Measurements from ENCODE around the gene DCXR. TPM values are rescaled to one million over a fixed set of nuclear protein-coding genes. Genes with fewer than 3 reads are reported as not detected.

DCXR gene
- polyA plus RNA-seq, 1 experiment, result 66.0 TPM

DNA sequence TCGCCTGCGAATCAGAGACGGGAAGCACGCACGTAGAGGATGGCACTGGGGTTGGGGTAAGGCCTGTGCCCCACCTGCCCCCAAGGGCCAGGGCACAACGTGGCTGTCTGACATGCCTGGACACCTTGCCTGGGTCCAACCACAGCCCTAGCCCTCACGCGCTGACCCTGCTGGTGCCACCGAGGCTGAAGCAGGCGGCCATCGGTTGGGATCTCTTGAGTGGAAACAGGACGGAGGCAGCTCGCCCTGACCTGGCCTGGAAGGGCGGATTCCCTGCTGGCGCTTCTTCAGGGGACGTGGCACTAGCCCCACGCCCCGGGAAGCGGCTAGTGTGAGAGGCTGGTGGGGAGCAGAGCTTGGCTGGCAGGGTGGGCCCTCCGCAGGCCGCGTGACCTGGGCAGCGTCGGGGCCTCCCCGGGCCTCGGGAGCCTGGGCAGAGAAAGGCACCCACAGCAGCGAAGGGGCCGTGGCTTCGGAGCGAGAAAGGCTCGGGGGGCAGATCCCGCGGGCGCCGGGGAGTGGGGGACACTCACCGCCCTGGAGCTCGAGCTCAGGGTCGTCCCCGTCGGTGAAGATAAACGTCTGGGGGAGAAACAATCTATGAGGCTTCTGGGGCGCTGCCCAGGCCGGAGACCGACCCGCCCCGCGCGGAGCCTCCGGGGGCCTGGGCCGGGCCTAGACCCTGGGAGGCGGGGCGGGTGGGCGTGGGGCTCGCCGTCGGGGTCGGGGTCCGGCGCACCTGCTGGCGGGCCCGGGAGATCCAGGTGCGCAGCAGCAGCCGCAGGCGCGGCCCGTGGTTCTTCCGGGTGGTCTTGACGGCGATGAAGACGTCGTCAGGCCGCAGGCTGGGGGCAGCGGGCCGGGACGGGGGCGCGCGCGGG lies 13.5 kb upstream of the DCXR start:
- ChIA-PET POLR2A (interaction anchor here (0.6 kb wide), 1 partner anchor 105 kb away, joined by 8 read pairs; no protein-coding TSS in a partner anchor), CTCF (interaction anchor here (1.5 to 2.9 kb wide), 4 partner anchors 14 to 91 kb away, joined by 7 to 23 read pairs (median 8); partner anchors contain the start of genes CENPX, DCXR, LRRC45 and RAC3)
- DNase-seq (ENCODE audit: low read depth), result no peak
- TF ChIP-seq, protein P1, sequence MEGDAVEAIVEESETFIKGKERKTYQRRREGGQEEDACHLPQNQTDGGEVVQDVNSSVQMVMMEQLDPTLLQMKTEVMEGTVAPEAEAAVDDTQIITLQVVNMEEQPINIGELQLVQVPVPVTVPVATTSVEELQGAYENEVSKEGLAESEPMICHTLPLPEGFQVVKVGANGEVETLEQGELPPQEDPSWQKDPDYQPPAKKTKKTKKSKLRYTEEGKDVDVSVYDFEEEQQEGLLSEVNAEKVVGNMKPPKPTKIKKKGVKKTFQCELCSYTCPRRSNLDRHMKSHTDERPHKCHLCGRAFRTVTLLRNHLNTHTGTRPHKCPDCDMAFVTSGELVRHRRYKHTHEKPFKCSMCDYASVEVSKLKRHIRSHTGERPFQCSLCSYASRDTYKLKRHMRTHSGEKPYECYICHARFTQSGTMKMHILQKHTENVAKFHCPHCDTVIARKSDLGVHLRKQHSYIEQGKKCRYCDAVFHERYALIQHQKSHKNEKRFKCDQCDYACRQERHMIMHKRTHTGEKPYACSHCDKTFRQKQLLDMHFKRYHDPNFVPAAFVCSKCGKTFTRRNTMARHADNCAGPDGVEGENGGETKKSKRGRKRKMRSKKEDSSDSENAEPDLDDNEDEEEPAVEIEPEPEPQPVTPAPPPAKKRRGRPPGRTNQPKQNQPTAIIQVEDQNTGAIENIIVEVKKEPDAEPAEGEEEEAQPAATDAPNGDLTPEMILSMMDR (IDR thresholded peaks at IDR 0.05; ENCODE audit: insufficient read depth, low read depth, low read length), result no peak
- Histone ChIP-seq H3K36me3 (ENCODE audit: control insufficient read depth, insufficient read depth, low read length) (peaks cover 41% of the 10 kb centered on the region), H3K27me3 (ENCODE audit: control insufficient read depth, insufficient read depth, low read length) (no peaks in the 10 kb centered on the region), H3K4me3 (ENCODE audit: low read depth, low read length) (peak overlapping the region; percentile 87)

DNA sequence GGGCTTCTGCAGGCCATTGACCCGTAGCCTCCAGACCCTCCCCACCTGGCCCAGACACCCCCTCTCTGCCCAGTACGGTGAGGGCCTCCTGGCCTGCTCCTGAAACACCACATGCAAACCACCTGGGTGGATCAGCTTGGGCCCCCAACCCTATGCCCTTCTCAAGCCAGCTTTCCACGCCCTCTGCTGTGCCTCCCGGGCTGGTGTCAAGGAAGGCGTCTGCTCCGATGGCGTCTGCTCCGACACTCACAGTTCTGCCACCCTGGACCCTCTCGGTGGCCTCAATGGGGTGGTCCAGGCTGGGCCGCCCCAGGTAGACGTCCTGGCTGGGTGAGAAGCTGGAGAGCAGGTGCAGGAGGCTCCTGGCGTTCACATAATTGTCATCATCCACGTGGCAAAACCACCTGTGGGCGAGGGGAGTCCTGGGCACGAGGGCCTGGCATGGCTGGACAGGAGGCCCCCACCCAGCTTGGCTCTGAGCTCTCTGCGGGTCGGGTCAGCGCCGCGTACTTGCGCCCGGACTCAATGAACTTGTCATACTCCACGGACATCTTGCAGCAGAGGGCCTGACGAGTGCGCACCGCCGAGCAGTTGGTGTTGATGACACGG lies 12.8 kb upstream of the DCXR start:
- TF ChIP-seq, protein P1 (IDR thresholded peaks at IDR 0.05; ENCODE audit: insufficient read depth, low read depth, low read length), result no peak
- peaks cover 35% of the 10 kb centered on the region for H3K36me3 ChIP-seq (ENCODE audit: control insufficient read depth, insufficient read depth, low read length)
- peak overlapping the region; percentile 87 for H3K4me3 ChIP-seq (ENCODE audit: low read depth, low read length)
- ChIA-PET CTCF (interaction anchor here (1.5 to 2.9 kb wide), 4 partner anchors 13 to 90 kb away, joined by 7 to 23 read pairs (median 8); partner anchors contain the start of genes CENPX, DCXR, LRRC45 and RAC3), POLR2A (no interaction called here)
- no peak for DNase-seq (ENCODE audit: low read depth)
- H3K27me3 ChIP-seq (ENCODE audit: control insufficient read depth, insufficient read depth, low read length), result no peaks in the 10 kb centered on the region

DNA sequence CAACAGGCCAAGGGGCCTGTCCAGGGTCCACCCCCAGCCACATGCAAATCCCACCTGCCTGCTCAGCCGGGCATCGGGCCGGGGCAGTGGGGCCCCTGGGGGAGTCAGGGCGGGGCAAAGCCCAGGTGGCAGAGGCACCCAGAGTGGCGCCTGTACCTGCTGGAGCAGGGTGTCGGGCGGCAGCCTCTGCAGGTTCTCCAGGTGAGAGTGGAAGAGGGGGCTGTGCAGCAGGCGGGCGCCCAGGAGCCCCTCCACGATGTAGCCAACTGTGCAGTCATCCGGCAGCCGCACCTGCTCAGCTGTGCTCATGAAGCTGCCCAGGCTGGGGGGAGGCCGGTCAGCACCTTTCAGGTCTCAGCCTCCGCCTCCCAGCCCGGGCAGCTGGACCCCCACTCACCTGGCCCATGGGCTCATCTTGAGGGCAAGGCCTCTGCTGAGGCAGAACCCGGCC lies 12.0 kb upstream of the DCXR start:
- POLR2A ChIA-PET, result no interaction called here
- Histone ChIP-seq H3K4me3 (ENCODE audit: low read depth, low read length) (no peak overlapping the region), H3K36me3 (ENCODE audit: control insufficient read depth, insufficient read depth, low read length) (peaks cover 29% of the 10 kb centered on the region), H3K27me3 (ENCODE audit: control insufficient read depth, insufficient read depth, low read length) (no peaks in the 10 kb centered on the region)
- CTCF ChIA-PET, result interaction anchor here (1.6 to 2.9 kb wide), 2 partner anchors 12 to 27 kb away, joined by 7 to 23 read pairs; partner anchors contain the start of genes CENPX, DCXR and LRRC45
- TF ChIP-seq, protein P1 (IDR thresholded peaks at IDR 0.05; ENCODE audit: insufficient read depth, low read depth, low read length), result no peak
- DNase-seq (ENCODE audit: low read depth), result no peak

DNA sequence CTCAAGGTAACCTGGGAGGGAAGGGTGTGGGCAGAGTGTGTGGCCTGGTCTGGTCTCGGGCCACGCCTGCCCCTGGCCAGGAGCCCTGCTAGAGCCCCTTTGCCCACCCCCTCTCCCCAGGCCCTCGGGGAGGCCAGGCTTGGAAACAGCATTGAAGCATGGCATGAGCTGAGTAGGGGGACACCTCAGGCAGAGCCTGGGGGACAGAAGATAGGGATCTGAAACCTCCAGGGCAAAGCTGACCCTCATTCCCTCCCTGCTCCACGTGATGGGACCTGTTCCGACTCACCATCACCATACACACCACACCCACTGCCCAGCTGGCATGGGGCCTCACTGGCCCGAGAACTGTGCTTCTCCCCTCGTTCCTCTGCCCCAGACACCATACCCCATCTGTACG lies 11.6 kb upstream of the DCXR start:
- Histone ChIP-seq H3K27me3 (ENCODE audit: control insufficient read depth, insufficient read depth, low read length) (no peaks in the 10 kb centered on the region), H3K36me3 (ENCODE audit: control insufficient read depth, insufficient read depth, low read length) (peaks cover 28% of the 10 kb centered on the region), H3K4me3 (ENCODE audit: low read depth, low read length) (no peak overlapping the region)
- ChIA-PET POLR2A (no interaction called here), CTCF (interaction anchor here (2.9 kb wide), 1 partner anchor 12 kb away, joined by 23 read pairs; the partner anchor contains the start of gene DCXR)
- DNase-seq (ENCODE audit: low read depth), result no peak
- TF ChIP-seq, protein P1 (IDR thresholded peaks at IDR 0.05; ENCODE audit: insufficient read depth, low read depth, low read length), result no peak

DNA sequence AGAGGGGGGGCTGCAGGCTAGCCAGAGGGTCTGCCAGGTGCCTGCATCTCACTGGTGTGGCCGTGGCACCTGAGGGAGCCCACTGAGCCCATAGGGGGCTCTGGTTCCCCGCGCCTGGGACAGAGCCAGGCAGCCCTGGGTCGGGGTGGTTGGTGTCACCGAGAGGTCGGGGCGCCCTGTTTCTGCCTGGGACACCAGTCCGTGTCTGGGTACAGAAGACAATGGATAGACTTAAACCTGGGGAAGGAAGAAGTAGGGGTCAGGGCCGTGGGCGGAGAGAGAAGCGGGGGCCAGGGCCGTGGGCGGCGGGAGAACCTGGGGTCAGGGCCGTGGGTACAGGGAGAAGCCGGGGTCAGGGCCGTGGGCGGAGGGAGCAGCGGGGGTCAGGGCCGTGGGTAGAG lies 11.1 kb upstream of the DCXR start:
- TF ChIP-seq, protein P1 (IDR thresholded peaks at IDR 0.05; ENCODE audit: insufficient read depth, low read depth, low read length), result no peak
- no peak overlapping the region for H3K4me3 ChIP-seq (ENCODE audit: low read depth, low read length)
- DNase-seq (ENCODE audit: low read depth), result no peak
- ChIA-PET CTCF (interaction anchor here (2.9 kb wide), 1 partner anchor 11 kb away, joined by 23 read pairs; the partner anchor contains the start of gene DCXR), POLR2A (no interaction called here)
- peaks cover 23% of the 10 kb centered on the region for H3K36me3 ChIP-seq (ENCODE audit: control insufficient read depth, insufficient read depth, low read length)
- no peaks in the 10 kb centered on the region for H3K27me3 ChIP-seq (ENCODE audit: control insufficient read depth, insufficient read depth, low read length)

Measured in BJ (cell line).